GM12874 (cell line): ENCODE measurements around the gene APRT.

ENCODE experiments used
- TF ChIP-seq, protein P1 (sequence below): IDR thresholded peaks from 2 replicates; pipeline ENCODE4 v1.5.1; 2011; ENCODE audit warnings: low read depth, mild to moderate bottlenecking, control low read depth, low read length, moderate library complexity; ENCODE audit not compliant: insufficient read depth

Gene APRT

DNA sequence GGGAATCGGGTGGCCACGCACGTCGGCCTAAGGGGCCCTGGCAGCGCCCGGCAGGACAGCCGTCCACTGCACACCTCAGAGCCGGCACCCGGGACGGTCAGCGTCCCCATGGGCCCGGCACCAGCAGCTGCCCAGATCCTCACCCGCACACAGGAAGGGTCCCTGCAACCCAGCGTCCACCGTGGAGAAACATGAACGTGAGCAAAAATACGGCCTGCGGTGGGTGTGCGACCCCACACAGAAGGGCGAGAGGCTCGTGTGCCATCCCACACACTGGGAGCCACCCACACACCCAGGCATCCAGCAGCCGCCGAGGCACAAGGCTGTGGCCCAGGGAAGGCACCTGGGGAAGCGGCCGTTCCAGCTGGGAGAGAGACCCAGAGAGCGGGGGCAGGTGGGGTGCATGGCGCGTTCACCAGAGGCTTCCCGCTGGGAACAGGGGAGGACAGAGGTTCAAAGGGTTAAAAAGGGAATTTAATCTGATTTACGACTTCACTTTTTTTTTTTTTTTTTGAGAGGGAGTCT lies 33.1 kb downstream of the APRT start:
- TF ChIP-seq, protein P1, sequence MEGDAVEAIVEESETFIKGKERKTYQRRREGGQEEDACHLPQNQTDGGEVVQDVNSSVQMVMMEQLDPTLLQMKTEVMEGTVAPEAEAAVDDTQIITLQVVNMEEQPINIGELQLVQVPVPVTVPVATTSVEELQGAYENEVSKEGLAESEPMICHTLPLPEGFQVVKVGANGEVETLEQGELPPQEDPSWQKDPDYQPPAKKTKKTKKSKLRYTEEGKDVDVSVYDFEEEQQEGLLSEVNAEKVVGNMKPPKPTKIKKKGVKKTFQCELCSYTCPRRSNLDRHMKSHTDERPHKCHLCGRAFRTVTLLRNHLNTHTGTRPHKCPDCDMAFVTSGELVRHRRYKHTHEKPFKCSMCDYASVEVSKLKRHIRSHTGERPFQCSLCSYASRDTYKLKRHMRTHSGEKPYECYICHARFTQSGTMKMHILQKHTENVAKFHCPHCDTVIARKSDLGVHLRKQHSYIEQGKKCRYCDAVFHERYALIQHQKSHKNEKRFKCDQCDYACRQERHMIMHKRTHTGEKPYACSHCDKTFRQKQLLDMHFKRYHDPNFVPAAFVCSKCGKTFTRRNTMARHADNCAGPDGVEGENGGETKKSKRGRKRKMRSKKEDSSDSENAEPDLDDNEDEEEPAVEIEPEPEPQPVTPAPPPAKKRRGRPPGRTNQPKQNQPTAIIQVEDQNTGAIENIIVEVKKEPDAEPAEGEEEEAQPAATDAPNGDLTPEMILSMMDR, result no peak

DNA sequence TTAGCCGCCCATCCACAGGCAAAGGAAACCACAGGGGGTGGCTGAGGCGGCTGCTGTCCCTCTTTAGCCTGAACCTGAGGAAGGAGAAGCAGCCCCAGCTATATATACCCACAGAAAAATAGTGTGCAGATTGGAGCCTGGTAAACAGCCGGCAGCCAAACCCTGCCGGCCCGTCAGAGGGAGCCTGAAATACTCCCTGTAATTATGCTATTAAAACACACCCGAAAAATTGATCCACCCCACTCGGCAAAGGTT lies 33.5 kb downstream of the APRT start:
- TF ChIP-seq, protein P1, result no peak

DNA sequence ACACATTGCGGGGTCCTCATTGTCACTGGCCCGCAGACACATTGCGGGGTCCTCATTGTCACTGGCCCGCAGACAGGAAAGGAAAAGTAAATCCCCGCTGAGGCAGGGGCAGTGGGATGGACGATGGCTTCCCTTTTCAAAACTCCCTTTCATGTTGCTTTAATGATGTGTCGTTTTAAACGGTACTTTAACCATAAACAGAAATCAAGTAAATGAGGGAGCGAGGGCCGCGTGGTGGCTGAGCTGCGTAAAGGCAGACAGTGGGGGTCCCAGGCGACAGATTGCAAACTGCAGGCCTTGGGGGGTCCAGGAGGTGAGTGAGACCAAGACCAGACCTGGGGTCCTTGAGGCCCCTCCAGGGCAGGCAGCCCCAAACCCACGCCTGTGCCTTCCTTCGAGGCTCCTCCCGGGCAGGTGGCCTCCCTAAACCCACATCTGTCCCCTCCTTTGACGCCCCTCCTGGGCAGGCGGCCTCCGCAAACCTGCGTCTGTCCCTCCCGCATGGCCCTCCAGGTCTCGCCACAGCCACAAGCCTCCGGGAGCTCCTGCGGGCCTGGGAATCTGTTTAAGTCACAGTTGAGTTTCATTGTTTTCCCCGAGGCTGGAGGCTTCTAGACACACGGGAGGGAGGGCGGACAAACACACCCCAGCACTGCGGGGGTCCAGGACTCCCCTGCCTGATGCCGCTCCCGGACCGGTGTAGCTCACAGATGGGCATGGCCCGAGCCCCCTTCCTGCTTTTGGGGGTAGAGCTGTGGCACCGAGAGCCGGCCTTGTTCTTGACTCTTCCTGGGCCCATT lies 34.1 kb downstream of the APRT start:
- TF ChIP-seq, protein P1, result no peak

DNA sequence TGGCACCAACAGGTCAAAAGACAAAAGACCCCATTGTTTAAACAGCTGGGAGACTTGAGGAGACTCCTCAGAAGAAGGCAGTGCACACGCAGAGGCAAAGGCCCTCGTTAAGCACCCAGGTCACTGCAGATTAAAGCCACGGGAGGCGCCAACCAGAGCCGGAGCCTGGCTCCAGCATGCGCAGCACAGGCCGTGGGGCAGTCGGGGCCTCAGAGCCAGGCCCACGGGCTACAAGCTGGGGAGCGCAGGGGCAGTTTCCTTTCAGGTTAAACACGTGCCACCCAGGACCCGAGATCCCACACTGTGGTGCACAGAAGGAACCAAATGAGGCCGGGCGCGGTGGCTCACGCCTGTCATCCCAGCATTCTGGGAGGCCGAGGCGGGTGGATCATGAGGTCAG lies 35.9 kb downstream of the APRT start:
- TF ChIP-seq, protein P1, result no peak

DNA sequence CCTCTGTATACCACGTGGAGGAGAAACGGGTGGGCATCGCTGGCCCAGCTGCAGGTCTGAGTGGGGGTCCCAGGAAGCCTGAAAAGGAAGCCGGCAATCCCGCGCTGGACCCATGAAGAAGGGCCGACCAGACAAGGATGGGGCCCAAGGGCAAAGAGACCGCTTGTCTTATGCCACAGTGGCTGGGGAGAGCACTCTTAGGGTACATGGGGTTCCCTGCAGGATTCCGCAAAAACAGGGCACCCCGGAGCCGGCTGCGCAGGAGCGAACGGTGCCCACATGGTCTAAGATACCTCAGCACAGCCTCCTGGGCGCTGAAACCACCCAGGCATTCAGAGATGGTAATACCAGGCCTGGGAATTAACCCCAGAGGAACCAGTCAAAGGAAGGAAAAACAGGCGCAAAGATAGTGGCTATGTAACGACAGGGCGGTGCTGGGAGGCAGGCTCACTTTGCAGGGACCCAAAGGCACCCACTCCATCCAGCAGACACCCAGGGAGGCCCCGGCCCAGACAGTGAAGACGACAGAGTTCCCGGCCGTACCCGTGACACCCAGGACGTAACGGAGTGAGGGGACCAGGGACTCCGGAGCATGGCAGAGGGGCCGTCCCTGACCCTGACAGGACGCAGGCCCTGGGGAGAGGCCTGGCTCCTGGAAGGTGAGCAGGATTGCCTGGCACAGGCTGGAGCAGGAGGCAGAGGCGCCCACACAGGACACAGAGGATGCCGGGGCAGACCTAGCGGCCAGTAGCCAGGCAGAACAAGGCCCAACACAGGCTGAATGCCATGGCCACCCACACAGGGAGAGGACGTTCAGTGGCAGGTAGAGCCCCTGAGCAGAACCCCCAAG lies 37.0 kb downstream of the APRT start:
- TF ChIP-seq, protein P1, result no peak

DNA sequence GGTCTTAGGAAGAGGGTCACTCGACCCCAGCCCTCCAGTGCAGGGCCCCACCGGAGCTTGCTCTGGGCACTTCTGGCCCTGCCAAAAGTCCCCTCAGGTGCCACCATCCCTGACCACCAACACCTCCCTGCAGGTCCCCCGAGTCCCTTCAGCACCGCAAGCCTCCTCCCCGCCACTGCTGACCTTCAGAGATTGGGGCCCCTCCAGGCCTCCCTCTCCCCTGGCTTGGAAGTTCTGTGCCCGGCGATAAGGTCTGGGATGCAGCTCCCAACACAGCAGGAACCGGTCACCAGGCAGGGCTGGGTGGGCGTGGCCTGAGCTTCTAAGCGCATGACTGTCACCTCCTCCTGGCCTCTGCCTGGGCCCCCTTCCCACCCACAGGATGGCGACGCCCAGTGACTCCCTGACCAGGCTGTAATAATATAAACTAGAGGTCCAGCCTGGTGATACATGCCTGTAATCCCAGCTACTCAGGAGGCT lies 37.9 kb downstream of the APRT start:
- TF ChIP-seq, protein P1, result no peak
